NCI-H1092 (cell line): ENCODE data around the gene ALKBH2.

Experiments used
- DNase-seq: peaks from one replicate; lab custom pipeline; 2025; lab: John Stamatoyannopoulos, UW

ALKBH2 gene

DNA sequence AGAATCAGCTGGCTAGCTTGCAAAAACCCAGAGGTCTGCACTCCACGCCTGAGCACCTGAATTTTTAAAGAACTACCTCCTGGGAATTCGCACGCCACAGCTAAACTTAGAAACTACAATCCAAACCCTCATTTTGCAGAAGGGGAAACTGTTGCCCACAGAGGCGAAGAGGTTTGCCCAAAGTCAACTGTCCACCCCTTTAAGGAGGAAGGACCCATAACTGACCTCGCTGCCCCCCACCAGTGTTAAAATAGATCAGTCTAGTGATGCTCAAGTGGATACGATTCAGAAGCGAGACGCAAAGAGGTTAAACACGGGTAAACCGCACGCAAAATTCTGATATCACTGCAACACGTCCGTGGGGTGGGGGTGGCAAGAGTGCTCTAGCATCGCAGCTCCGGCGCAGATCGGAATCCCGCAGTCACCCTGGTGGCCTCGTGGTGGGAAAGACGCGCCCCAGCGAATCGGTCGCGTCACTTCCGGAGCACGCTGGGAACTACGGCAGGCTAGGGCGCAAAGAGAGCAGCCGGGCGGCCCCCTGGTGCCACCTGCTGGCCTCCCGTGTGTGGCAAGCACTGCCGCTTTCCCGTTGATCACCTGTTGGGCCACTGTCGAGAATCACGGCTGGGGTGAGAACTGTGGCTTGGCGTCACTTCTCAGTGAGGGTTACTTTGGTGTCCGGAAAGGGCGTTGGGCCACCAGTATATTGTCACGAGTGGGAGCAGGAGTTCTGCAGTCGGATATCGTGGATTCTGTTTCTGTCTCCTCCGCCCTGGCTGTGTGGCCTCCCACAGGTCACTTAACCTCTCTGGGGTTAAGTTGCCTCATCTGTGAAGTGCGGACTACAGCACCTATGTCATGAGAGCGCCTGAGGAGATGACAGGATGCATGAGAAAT is at the start of gene ALKBH2:
TSS of gene ALKBH2 (minus strand) at position 451 of the 897 bp plus-strand sequence. CDS start 686 bp downstream, outside the sequence.
- DNase-seq, result peak; percentile 83

DNA sequence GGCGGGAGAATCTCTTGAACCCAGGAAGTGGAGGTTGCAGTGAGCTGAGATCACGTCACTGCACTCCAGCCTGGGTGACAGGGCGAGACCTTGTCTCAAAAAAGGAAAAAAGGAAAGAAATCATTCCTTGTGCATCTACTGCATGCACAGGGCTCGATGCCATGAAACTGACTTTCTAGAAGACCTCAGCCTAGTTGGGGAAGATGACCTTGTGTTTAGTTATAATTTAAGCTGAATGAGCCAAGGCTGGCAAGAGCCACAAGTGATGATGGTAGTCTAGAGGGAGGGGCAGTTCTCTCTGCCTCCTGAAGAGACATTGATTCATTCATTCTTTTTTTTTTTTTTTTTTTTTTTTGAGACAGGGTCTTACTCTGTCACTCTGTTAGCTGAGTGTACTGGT is 47.3 kb upstream of the ALKBH2 start:
- no peak for DNase-seq

DNA sequence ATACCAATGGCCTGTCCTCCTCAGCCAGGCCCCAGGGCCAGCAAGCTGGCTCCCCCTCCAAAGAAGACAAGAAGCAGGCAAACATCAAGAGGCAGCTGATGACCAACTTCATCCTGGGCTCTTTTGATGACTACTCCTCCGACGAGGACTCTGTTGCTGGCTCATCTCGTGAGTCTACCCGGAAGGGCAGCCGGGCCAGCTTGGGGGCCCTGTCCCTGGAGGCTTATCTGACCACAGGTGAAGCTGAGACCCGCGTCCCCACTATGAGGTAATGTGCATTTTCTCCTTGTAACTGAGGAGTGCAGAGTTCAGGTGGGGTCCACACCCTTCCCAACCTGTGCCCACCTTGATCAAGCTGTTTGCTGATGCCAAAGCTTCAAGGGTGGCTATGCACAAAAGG is 46.5 kb upstream of the ALKBH2 start:
- DNase-seq, result no peak

DNA sequence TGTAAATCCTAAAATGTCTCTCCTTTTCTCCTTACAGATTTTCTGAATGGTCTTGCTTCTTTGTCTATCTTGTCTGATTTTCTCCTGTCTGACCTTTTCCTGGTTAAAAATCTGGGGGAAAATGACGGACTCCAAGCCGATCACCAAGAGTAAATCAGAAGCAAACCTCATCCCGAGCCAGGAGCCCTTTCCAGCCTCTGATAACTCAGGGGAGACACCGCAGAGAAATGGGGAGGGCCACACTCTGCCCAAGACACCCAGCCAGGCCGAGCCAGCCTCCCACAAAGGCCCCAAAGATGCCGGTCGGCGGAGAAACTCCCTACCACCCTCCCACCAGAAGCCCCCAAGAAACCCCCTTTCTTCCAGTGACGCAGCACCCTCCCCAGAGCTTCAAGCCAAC is 46.1 kb upstream of the ALKBH2 start:
- no peak for DNase-seq

DNA sequence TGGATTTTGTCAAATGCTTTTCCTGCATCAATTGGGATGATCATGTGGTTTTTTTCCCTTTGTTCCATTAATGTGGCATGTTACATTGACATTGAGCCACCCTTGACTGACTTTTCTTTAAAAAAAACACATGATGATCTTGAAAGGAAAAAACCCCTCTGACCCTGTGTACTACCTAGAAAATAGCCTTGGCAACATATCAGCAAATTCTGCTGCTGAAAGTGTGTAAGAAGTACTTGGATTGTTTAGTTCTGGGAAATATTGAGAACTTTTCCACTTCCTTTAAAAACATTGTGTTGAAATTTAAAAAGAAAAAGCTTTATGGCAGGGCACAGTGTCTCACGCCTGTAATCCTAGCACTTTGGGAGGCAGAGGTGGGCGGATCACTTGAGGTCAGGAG is 43.8 kb upstream of the ALKBH2 start:
- DNase-seq, result no peak

DNA sequence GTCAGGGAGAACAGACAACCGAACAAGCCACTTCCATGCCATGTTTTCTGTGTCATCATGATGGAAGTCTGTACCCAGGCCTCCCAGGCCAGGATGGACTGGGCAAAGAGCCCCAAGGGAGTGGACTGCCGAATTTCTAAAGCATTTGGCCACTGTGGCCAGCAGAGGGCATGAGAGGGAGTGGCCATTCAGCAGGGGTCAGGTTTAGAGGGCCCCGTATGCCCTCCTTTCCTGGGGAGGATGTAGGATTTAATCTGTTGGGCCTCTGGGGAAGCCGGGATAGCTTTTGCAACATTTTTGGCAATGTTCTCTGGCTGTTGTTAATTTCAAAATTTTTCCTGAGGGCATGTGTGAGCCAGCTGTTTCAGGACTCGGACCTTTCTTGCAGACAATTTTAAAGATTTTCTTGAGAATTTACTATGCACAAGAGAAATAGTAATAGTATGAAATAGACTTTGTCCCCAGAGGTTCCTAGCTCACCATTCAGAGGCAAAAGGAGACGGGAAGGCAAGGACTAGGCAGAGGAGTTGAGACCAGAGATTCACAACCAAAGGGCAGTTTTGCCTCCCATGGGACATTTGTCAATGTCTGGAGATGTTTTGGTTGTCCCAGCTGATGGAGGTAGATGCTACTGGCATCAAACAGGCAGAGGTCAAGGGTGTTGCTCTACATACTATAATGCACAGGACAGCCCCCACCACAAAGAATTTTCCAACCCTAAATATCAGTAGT is 41.1 kb upstream of the ALKBH2 start:
- no peak for DNase-seq

DNA sequence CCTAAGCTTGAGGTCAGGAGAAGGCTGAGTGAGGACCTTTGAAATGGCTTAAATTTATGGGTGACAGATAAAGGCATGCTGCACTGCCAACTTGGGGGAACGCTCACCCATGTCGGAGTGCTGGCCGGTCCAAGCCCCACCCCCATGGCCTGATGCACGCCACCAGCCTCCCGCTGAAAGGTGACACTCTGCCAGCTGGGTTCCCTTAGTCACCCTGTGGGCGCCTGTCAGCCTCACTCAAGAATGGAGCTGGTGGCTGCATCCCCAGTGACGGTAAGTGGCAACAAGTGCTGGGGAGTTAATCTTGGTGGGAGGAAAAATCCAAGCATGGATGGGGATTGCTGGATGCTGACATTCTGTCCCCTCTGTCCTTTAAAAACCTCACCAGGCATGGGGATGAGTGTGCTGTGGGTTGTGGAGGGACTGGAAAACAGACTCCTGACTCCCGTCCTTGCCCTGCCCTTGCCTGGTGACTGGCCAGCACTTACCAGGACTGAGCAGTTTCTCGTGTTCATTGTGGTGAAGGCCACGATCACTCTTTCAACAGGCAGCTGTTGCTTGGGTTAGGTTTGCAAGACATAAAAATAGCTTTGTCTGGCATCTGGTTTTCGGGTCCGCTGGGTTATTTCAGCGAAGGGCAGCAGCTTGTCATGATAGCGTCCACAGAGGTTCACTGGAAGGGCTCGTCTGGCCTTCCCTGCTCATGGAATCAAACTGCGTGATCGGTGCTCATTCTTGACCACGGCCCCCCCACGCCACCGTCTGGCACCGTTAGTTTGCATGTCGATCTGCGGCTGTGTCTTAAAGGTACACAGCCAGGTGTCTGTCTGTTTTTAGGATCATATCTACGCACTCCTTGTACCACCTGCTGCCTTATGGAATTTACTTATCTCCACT is 38.1 kb upstream of the ALKBH2 start:
- DNase-seq, result peak; percentile 11

DNA sequence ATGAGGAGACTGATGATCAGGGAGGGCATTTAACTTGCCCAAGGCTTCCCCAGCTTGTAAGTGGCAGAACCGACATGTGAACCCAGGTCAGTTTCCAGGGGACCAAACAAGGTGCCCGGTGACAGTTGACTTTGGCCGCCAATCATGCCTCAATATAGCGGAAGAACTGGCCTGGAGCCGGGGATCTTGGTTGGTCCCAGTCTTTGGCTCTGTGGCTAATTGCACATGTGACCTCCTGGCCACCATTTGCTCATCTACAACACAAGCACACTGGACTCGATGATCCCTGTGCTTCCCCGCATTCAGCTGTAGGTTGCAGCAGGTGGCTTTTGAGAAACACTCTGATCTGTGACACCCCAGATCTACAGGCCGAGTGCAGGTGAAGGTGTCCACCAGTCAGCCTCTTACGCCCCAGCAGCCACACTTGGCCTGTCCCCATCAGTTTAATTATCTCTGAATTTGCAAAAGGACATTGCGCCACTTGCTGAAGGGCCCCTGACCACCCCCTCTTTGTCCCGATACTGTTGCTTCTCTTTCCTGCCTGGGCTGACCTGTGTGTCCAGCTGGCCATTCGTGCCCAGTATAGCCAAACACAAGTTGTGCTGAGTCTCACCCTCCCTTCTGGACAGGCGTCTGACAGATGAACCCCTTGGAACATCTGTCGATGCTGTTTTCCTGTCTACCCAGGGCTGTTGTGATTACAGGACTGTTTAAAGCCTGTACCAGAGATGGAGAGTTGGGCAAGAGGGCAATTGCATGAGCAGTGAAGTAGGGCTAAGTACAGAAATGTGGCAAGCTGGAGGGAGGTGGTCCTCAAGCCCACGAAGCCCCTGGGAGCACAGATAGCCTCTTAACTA is 37.3 kb upstream of the ALKBH2 start:
- DNase-seq, result no peak

DNA sequence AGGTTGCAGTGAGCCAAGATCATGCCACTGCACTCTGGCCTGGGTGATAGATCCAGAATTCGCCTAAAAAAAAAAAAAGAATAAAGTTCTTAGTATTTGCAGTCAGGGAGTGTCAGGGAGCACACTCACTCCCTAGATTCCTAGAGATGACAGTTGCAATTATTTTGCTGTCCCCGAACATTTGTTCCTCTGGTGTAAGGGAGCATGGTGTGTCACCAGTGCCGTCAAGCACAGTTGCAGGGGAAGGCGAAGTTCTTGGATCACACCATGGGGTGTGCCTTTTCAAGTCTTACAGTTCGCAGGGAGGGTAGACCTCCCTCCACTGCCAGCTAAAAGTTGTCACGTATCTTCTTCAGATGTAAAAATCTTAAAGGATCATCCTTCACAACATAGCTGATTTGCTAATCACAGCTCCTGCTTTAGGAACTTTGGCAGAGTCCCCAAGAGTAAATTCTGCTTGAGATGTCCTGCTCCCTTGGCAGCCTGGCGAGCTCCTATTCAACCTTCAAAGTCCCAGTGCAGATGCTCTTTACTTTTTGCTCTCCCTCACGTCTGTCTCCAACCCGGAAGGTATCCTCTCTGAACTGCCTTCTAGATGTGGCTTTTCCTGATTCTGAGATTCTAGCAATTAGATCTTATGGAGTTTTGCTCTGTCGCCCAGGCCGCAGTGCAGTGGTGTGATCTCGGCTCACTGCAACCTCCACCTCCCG is 34.4 kb upstream of the ALKBH2 start:
- no peak for DNase-seq

DNA sequence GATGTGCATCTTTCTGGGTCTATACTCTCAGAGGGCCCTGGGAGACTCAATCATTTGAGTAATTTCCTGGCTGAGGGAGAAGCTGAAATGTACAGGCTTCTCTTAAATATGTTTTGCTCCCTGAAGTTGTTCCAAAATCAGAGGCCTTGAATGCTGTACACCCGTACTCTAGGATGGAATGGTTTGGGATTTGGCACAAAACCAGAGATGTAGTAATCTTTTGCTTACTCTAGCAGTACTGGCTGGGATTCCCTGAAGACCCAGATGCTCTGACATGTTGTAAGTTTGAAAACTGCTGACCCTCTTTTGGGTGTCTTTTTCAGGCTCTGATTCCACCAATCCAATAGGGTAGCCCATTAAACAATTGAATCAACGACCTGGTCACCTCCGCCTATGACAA is 33.5 kb upstream of the ALKBH2 start:
- no peak for DNase-seq

DNA sequence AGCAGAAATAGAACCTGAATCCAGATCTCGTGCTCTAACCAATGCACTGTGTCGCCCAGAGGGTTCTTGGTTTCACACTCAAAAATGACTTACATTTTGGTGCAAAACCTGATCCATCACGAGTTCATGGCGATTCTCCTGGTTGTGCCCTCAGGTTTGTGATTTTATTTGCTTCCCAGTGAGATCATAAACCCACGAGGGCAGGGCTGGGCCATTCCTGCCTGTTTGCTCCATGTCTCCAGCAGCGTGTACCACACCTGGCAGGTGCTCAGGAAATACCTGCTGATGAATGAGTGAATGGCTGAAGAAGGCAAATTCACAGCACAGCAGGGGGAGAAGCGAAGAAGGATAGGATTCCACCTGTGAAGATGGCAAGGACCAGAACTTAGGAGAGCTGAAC is 32.5 kb upstream of the ALKBH2 start:
- DNase-seq, result no peak

DNA sequence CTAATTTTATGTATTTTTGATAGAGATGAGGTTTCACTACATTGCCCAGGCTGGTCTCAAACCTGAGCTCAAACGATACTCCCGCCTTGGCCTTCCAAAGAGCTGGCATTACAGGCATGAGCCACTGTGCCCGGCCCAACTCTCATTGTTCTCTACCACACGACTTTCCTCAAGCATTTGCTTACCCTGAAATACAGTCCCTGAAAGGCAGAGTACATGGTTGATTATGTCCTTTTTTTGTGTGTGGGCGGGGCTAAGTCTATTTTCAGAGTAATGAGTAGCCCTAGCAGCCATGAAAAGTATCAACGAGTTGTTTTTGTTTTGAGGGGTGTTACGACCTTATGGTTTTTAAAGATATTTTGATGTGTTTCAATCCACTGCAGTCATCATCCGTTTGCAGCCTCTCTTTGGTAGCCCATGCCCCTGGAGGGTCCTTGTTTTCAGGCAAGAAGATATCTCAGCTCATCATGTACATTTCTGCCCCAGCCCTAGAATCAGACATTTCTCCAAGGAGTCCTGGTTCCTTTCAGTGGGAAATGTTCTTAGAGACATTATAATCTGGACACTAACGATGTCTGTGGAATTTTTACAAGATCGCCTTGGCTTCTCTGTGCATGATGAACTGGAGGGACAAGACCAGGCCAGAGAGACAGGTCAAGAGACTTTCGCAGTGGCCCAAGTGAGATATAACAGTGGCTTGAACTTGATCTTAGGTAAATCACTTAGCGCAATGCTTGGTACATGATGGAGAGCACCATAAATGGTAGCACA is 31.8 kb upstream of the ALKBH2 start:
- no peak for DNase-seq

DNA sequence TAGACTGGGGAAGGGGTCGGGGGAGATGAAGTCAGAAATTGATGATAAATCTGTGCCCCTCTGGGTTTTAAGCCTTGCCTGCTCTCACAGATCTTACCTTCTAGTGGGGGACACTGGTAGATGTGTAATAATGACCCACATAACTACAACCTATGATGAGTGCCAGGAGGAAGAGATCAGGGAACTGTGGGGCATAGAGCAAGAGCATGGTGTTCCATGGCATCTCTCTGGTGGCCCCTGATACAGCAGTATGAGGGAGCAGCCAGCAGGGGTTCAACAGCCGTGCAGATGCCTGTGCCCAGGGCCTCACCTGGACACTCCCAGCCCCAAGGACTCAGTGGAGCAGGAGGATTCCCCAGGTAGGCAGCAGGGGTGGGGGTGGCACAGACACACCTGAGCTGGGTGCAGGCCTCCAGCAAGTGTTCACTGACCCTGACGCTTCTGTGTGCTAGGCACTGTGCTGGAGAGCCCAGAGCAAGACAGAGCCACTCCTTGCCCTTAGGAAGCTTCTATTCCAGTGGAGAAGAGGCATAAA is 28.1 kb upstream of the ALKBH2 start:
- no peak for DNase-seq

DNA sequence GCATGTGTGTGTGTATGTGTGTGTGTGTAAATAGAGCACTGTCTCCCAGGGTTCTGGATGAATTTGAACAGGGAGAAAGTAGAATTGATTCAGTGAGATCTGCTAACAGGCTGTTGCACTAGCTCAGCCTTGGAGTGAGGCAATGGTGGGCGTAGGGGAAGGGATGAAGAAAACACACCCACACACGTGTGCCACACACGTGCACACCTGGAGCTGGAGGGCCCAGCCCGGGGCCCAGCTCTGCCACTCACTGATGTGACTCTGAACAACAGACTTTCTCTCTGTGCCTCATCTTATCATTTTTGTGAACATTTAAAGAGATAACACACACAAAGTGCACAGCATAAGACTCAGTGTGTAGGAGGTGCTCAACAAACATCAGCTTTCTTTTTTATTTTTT is 27.3 kb upstream of the ALKBH2 start:
- DNase-seq, result no peak

DNA sequence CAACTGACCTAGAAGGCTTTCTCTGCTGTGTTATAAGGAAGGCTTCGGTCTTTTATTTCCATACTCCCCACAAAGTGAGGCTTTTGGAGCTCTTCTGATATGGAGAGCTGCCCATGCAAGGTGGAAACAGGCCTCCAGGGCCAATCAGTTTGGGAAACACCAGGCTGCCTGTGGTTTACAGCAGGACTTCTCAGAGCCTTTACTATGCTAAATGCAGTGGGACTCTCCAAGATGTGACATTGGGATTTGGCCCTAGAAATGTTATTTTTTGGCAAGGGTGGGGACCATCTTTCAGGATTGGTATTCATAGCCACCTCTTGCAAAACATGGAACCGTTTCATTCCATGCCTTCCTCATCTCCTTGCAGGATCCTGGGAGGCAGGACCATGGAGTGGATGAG is 26.8 kb upstream of the ALKBH2 start:
- DNase-seq, result no peak

DNA sequence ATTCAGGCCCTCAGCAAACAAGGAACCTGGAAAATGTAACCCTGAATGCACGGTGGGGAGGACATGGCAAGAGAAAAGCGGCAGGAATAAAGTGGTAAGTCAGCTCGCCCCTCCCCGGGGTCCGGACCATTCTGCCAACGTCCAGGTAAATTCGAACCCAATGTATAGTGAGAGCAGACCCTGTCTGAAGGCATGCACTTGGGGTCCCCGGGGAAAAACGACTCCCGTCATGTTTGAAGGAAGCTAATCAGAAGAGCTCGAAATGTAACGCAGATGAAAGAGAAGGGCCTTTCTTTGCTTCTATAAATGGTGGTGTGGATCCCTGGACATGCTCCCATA is 23.3 kb upstream of the ALKBH2 start:
- DNase-seq, result no peak

DNA sequence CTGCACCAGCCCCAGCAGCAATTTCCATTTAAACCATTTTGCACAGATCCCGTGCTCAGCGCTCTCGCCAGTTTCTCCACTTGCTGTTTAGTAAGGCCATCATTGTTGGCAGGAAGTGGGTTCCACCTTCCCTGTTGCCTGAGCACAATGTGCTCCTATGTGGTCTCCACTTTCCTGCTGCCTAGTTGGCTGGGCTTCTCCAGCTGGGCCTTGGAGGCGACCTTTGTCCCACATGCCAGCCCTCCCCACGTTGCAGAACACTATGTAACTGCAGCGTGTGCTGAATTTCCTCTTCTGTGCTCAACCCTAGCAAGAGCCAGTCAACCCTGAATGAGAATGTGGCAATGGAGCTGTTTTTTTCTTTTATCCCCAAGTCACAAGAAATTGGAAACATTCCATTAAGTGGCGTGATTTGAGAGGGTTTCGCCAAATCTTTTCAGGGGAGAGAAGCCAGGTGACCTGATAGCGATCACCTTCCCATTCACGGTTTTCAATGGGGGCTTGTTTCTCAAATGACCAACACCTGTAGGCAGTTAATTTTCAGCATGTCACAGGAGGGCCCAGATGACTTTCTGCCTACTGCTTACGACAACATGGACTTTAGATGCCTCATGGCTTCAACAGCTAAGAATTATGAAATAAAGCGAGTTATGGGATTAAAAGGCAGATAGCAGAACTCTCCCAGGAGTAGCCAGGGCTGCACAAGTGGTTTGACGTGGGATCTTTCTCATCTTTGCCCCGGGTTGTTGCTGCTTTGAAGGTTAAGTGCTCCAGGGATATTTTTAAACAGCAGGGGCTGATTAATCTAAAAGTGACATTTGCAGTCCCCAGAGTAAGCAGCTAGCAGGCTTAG is 22.7 kb upstream of the ALKBH2 start, which contains the start of gene ACACB:
TSS of gene ACACB (plus strand) at position 830 of the 853 bp plus-strand sequence. CDS start 22,819 bp downstream, outside the sequence.
- DNase-seq, result no peak

DNA sequence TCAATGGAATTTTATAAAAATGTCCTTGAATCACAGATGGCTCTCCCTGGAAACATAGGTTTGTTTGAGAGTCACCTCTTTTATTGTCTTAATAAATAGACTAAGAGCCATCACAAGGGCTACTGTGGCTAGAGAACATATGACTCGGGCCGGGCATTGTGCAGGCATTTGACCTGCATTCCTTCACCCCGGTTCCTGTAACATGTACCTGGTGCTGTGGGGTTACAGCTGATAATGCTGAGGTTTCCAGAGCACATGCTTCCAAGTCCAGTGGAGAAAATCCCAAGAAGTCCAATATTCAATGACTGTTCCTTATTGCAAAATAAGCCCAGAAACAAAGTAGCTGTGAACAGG is 22.1 kb upstream of the ALKBH2 start:
- DNase-seq, result no peak

DNA sequence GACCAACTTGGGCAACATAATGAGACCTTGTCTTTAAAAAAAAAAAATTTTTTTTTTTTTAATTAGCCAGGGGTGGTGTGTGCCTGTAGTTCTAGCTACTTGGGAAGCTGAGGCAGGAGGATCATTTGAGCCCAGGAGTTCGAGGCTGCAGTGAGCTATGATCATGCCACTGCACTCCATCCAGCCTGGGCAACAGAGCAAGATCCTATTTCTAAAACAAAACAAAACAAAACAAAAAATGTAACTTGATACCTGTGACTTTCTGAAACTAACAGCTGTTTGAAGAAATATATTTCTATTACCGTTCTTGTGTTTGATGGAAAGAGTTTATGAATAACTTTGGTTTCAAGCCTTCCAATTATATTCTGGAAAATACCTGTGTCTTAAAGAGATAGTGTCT is 21.4 kb upstream of the ALKBH2 start:
- no peak for DNase-seq
